DMS53 treated with DMSO at 0.1 percent for 48 hours (cell line): ENCODE results near the gene MYBBP1A.

Experiments used
- DNase-seq: peaks from one replicate; lab custom pipeline; 2025; ENCODE audit not compliant: unreplicated experiment; lab: John Stamatoyannopoulos, UW

The MYBBP1A gene

GRCh38 chr17:4537451-4538235, 17.5 kb downstream of the MYBBP1A start:
- no peak for DNase-seq

GRCh38 chr17:4536742-4537411, 18.3 kb downstream of the MYBBP1A start:
- DNase-seq: no peak

- no peak for DNase-seq
These were observed 18.9 kb downstream of the MYBBP1A start for GRCh38 chr17:4536259-4536741.

GRCh38 chr17:4535667-4536258, 19.4 kb downstream of the MYBBP1A start:
- no peak for DNase-seq

GRCh38 chr17:4534928-4535666, 20.1 kb downstream of the MYBBP1A start:
- DNase-seq: no peak

- no peak for DNase-seq
These were observed 20.7 kb downstream of the MYBBP1A start for GRCh38 chr17:4534515-4534914.

- no peak for DNase-seq
These were observed 21.4 kb downstream of the MYBBP1A start for GRCh38 chr17:4533523-4534504.

- no peak for DNase-seq
These were observed 22.2 kb downstream of the MYBBP1A start for GRCh38 chr17:4532860-4533522.

- no peak for DNase-seq
These were observed 23.0 kb downstream of the MYBBP1A start for GRCh38 chr17:4531988-4532736.

GRCh38 chr17:4530799-4531730, 24.1 kb downstream of the MYBBP1A start:
- DNase-seq: no peak

GRCh38 chr17:4529533-4530152, 25.5 kb downstream of the MYBBP1A start:
- DNase-seq: no peak

GRCh38 chr17:4527566-4528125, 27.5 kb downstream of the MYBBP1A start:
- DNase-seq: no peak

- DNase-seq: no peak
These were observed 28.1 kb downstream of the MYBBP1A start for GRCh38 chr17:4527134-4527533.

GRCh38 chr17:4525691-4526397, 29.3 kb downstream of the MYBBP1A start:
- DNase-seq: no peak

GRCh38 chr17:4523946-4524345, 31.2 kb downstream of the MYBBP1A start:
- DNase-seq: no peak

GRCh38 chr17:4522661-4523060, 32.5 kb downstream of the MYBBP1A start:
- no peak for DNase-seq
